Aorta (tissue), 5 donors: ENCODE measurements around the gene NCR2. TPM values are rescaled to one million over a fixed set of nuclear protein-coding genes. Genes with fewer than 3 reads are reported as not detected.

Experiments used
- ATAC-seq: fragments of 200-7000 bp; cut with Tn5 transposase; one replicate; pipeline ENCODE4 v1.9.1; 2022; ENCODE audit warnings: moderate library complexity; ENCODE audit not compliant: low FRiP score
- DNase-seq, 2 donors: peaks; one replicate each; pipeline ENCODE4 v3.0.0-alpha.2; 2020
- H3K27ac ChIP-seq, 2 donors: one replicate each; pipeline ENCODE4 v1.5.1; 2013; ENCODE audit warnings: low read length in 2 of 2, mild to moderate bottlenecking in 2 of 2, moderate library complexity in 2 of 2, control low read depth in 1 of 2, inconsistent platforms in 1 of 2, low read depth in 1 of 2
- H3K27me3 ChIP-seq, 2 donors: one replicate each; pipeline ENCODE4 v1.6.1; 2013; ENCODE audit warnings: control low read depth in 1 of 2, low read length in 1 of 2, mild to moderate bottlenecking in 1 of 2, moderate library complexity in 1 of 2; ENCODE audit not compliant: insufficient read depth in 2 of 2, control insufficient read depth in 1 of 2
- H3K36me3 ChIP-seq, 2 donors: one replicate each; pipeline ENCODE4 v1.6.1; 2013; ENCODE audit warnings: control low read depth in 1 of 2, low read length in 1 of 2, mild to moderate bottlenecking in 1 of 2; ENCODE audit not compliant: insufficient read depth in 2 of 2, control insufficient read depth in 1 of 2
- H3K4me1 ChIP-seq, 2 donors: one replicate each; pipeline ENCODE4 v1.6.1; 2013; ENCODE audit warnings: low read length in 2 of 2, control low read depth in 1 of 2, mild to moderate bottlenecking in 1 of 2, moderate library complexity in 1 of 2; ENCODE audit not compliant: insufficient read depth in 2 of 2, control insufficient read depth in 1 of 2
- H3K4me3 ChIP-seq, 2 donors: one replicate each; pipeline ENCODE4 v1.5.1; 2013; ENCODE audit warnings: low read length in 2 of 2, control low read depth in 1 of 2, mild to moderate bottlenecking in 1 of 2
- H3K9me3 ChIP-seq: one replicate; pipeline ENCODE4 v1.6.1; 2013; ENCODE audit warnings: mild to moderate bottlenecking, low read length; ENCODE audit not compliant: control insufficient read depth
- WGBS, 2 donors: extraction: QIAGEN DNeasy Blood & Tissue Kit; methylation state at CpG; one replicate each; pipeline ENCODE4 v1.1.7; 2013; 5-methylcytosine and 5-hydroxymethylcytosine counted together
- intact Hi-C, 2 donors: fragments of 100-400 bp; cut with DNase I; formaldehyde crosslinking; loops; one replicate each; pipeline versions ENCODE4 v1.14.2 to v1.15.0; 2022
- polyA plus RNA-seq, 2 donors: library from polyadenylated mRNA; stranded (reverse); fragments of 200-250 nt; gene quantifications; one replicate each; pipeline ENCODE4 v1.2.3, GENCODE V29; 2013
- total RNA-seq, 2 donors: library from RNA; stranded (reverse); fragmentation: NEBNext Ultra II Directional; extraction: Animal tissue kit (Norgen Biotek cat#: 25700); gene quantifications; one replicate each; pipeline ENCODE4 v1.2.1, GENCODE V29; 2021
- donor health status: healthy with polysubstance abuse.
- donor health status: Bipolar disorder and iron deficiency.
- donor health status: DM: no; HTN: no; CAD: no.
- donor health status: DM: no; HTN: no; CAD: no.
- donor health status: DM: yes; HTN: yes; CAD: no.

The NCR2 gene
- total and polyA plus RNA-seq, 4 donors, result not detected

- WGBS, 2 donors, result 8 to 10% methylated on average over 22 of the region's 22 CpGs
- Histone ChIP-seq H3K27ac (no peak overlapping the region), H3K4me1 (no peaks in the 10 kb centered on the region), H3K36me3 (no peaks in the 10 kb centered on the region), H3K4me3 (no peak overlapping the region), H3K27me3 (peaks cover 0 to 2% of the 10 kb centered on the region in 2 donors), H3K9me3 (no peaks in the 10 kb centered on the region)
- no peak for ATAC-seq
- no peak for DNase-seq
- intact Hi-C loops, result loop anchor here in 1 of 2 donors (5.0 kb wide), 1 partner anchor 219 kb away; no protein-coding TSS in a partner anchor
Measured at GRCh38 chr6:41373627-41373918, 38.2 kb downstream of the NCR2 start.

- DNase-seq (no peak), ATAC-seq (no peak)
- H3K27me3 ChIP-seq, result peaks cover 0 to 2% of the 10 kb centered on the region in 2 donors
- H3K4me1 ChIP-seq, result no peaks in the 10 kb centered on the region
- H3K27ac ChIP-seq, result no peak overlapping the region
- H3K4me3 ChIP-seq, result no peak overlapping the region
- no peaks in the 10 kb centered on the region for H3K36me3 ChIP-seq
- intact Hi-C loops, result loop anchor here in 1 of 2 donors (5.0 kb wide), 1 partner anchor 218 kb away; no protein-coding TSS in a partner anchor
- no peaks in the 10 kb centered on the region for H3K9me3 ChIP-seq
- 2 to 4% methylated on average over 64 to 65 of the region's 65 CpGs for WGBS, 2 donors
Measured at GRCh38 chr6:41373919-41374617, 38.7 kb downstream of the NCR2 start.

- Histone ChIP-seq H3K36me3 (no peaks in the 10 kb centered on the region), H3K27ac (no peak overlapping the region), H3K9me3 (no peaks in the 10 kb centered on the region), H3K4me1 (no peaks in the 10 kb centered on the region), H3K4me3 (no peak overlapping the region), H3K27me3 (peaks cover 0 to 2% of the 10 kb centered on the region in 2 donors)
- intact Hi-C loops, result loop anchor here in 1 of 2 donors (5.0 kb wide), 1 partner anchor 217 kb away; no protein-coding TSS in a partner anchor
- no peak for DNase-seq
- WGBS, 2 donors, result 5 to 10% methylated on average over 46 of the region's 46 CpGs
- no peak for ATAC-seq
Measured at GRCh38 chr6:41374618-41375590, 39.5 kb downstream of the NCR2 start.

DNA sequence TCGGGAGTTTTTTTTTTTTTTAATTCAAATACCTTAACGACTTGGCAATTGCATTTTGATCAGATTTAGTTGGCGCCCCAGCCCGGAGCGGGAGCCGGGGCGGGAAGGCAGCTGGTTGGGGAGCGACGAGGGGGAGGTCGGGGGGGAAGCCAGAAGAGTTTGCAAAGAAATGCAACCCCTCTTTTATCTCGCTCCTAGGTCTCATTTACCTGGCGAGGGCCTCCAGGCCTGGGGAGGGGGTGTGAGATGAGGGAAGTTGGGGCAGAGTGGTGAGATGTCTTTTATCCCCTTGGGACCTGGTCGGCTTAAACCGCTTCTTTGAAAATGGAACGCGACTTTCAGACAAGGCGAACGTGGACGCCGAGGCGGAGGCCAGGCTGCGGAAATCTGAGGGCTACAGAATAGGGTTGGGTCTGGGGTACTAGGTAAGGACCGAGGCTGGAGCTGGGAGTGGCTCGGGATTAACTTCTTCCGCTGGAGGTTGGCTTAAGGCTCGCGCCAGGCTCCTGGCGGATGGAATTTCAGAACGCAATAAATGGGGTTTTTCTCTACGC, 40.3 kb downstream of the NCR2 start:
- Histone ChIP-seq H3K27me3 (peaks cover 0 to 2% of the 10 kb centered on the region in 2 donors), H3K9me3 (no peaks in the 10 kb centered on the region), H3K36me3 (no peaks in the 10 kb centered on the region), H3K4me1 (no peaks in the 10 kb centered on the region), H3K27ac (no peak overlapping the region), H3K4me3 (no peak overlapping the region)
- intact Hi-C loops, result no loop called here
- DNase-seq, result no peak
- ATAC-seq, result no peak
- WGBS, 2 donors, result 10 to 19% methylated on average over 30 of the region's 30 CpGs

DNA sequence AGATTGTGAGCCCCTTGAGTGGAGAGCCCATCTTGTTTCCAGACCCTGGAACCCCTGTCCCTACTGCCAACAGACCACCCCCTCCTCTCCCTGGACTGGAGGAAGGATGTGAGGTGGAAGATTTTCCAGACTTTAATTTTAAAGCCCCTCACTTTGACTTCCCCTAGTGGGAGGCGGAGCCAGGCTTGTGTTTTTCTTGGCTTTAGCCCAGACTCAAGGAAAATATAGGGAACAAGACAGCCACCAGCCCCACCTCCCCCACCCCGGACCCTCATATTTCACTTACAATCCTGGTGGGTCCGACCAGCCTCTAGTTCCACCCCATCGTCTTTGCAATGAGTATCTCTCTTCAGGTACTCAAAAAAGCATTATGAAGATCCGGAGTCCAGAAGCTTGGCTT, 40.8 kb downstream of the NCR2 start:
- no peaks in the 10 kb centered on the region for H3K36me3 ChIP-seq
- 37 to 60% methylated on average over 5 of the region's 5 CpGs for WGBS, 2 donors
- H3K4me1 ChIP-seq, result no peaks in the 10 kb centered on the region
- H3K9me3 ChIP-seq, result no peaks in the 10 kb centered on the region
- intact Hi-C loops, result no loop called here
- no peak overlapping the region for H3K4me3 ChIP-seq
- H3K27me3 ChIP-seq, result peaks cover 0 to 2% of the 10 kb centered on the region in 2 donors
- H3K27ac ChIP-seq, result no peak overlapping the region
- no peak for ATAC-seq
- no peak for DNase-seq

DNA sequence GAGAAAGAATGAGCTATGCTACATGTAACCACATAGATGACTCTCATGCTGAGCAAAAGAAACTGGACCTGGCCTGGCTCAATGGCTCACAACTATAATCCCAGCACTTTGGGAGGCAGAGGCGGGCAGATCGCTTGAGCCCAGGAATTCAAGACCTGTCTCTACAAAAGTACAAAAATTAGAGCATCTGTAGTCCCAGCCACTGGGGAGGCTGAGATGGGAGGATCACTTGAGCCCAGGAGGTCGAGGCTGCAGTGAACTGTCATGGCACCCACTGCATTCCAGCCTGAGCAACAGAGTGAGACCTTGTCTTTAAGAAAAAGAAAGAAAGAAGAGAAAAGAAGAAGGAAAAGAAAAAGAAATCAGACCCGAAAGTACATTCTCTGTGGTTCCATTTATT, 41.7 kb downstream of the NCR2 start:
- Histone ChIP-seq H3K36me3 (no peaks in the 10 kb centered on the region), H3K27me3 (peaks cover 0 to 2% of the 10 kb centered on the region in 2 donors), H3K27ac (no peak overlapping the region), H3K4me1 (no peaks in the 10 kb centered on the region), H3K9me3 (no peaks in the 10 kb centered on the region), H3K4me3 (no peak overlapping the region)
- intact Hi-C loops, result no loop called here
- 90 to 93% methylated on average over 4 of the region's 4 CpGs for WGBS, 2 donors
- ATAC-seq (no peak), DNase-seq (no peak)

DNA sequence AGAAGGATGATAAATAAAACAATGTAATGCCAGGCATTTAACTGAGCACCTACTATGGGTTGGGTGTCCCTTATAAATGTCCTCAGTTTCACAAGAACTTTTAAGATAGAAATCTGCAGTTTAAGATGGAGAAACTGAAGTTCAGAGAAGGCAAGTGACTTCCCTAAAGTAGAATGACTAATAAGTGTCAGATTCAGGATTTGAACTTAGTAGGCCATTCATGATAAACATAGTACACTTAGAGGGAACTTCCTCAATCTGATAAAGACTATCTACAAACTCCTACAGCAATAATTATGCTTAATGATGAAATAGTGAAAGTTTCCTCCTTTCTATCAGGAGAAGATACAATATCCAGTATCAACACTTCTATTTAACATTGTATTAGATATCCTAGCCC, 43.9 kb downstream of the NCR2 start:
- H3K27me3 ChIP-seq, result no peaks in the 10 kb centered on the region
- H3K4me3 ChIP-seq, result no peak overlapping the region
- H3K27ac ChIP-seq, result no peak overlapping the region
- no peak for ATAC-seq
- no peaks in the 10 kb centered on the region for H3K36me3 ChIP-seq
- intact Hi-C loops, result no loop called here
- H3K4me1 ChIP-seq, result no peaks in the 10 kb centered on the region
- peaks cover 1% of the 10 kb centered on the region for H3K9me3 ChIP-seq
- no peak for DNase-seq

GRCh38 chr6:41386594-41386993, 51.2 kb downstream of the NCR2 start:
- 76 to 97% methylated on average over 2 of the region's 2 CpGs for WGBS, 2 donors
- Histone ChIP-seq H3K9me3 (peaks cover 6% of the 10 kb centered on the region), H3K27ac (no peak overlapping the region), H3K36me3 (no peaks in the 10 kb centered on the region), H3K27me3 (no peaks in the 10 kb centered on the region), H3K4me1 (no peaks in the 10 kb centered on the region), H3K4me3 (no peak overlapping the region)
- no peak for DNase-seq
- ATAC-seq, result no peak
- intact Hi-C loops, result no loop called here
